ENCODE results near the gene SFXN3.
A peak's percentile ranks its signal among the peaks of the same experiment; 100 is the strongest.

SFXN3 gene

DNA sequence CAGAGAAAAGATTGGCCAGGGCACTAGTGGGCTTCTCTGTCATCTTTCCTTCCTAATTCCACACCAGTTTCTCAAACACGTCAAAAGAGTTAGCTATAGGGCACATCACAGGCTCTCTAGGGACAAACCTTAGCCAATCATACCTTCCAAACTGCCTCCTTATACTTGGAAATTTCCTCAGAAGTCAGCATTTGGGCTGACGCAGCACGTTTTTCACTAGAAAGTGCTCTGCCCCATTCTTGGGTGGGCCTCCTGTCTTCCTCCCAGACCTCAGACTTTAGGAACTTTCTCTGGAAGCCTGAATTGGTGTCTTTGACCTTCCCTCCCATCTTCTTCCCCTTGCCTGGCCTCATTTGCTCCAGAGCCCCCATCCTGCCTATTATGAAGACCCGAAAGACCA lies 11.1 kb downstream of the SFXN3 start:
- ATAC-seq = no peak
- TF ChIP-seq SNAI2 (CRISPR knock-in tag; IDR thresholded peaks at IDR 0.05) (no peak), GLIS3 (CRISPR knock-in tag; IDR thresholded peaks at IDR 0.05) (no peak), OSR1 (CRISPR knock-in tag; IDR thresholded peaks at IDR 0.05) (no peak), CSDC2 (CRISPR knock-in tag; IDR thresholded peaks at IDR 0.05) (no peak), ZNF70 (CRISPR knock-in tag; IDR thresholded peaks at IDR 0.05) (no peak), BACH2 (CRISPR knock-in tag; IDR thresholded peaks at IDR 0.05; ENCODE audit: borderline replicate concordance) (no peak), ZC3H10 (CRISPR knock-in tag; IDR thresholded peaks at IDR 0.05) (no peak), ZNF565 (CRISPR knock-in tag; conservative IDR thresholded peaks at IDR 0.05; ENCODE audit: low read depth) (no peak), ZFP3 (CRISPR knock-in tag; IDR thresholded peaks at IDR 0.05) (no peak), ZFP30 (CRISPR knock-in tag; IDR thresholded peaks at IDR 0.05) (no peak), TCF4 (CRISPR knock-in tag; IDR thresholded peaks at IDR 0.05; ENCODE audit: borderline replicate concordance) (no peak), ARNTL (CRISPR knock-in tag; IDR thresholded peaks at IDR 0.05; ENCODE audit: borderline replicate concordance, low read depth) (no peak), PPARA (CRISPR knock-in tag; IDR thresholded peaks at IDR 0.05; ENCODE audit: borderline replicate concordance) (no peak)
- TF ChIP-seq, protein P1, sequence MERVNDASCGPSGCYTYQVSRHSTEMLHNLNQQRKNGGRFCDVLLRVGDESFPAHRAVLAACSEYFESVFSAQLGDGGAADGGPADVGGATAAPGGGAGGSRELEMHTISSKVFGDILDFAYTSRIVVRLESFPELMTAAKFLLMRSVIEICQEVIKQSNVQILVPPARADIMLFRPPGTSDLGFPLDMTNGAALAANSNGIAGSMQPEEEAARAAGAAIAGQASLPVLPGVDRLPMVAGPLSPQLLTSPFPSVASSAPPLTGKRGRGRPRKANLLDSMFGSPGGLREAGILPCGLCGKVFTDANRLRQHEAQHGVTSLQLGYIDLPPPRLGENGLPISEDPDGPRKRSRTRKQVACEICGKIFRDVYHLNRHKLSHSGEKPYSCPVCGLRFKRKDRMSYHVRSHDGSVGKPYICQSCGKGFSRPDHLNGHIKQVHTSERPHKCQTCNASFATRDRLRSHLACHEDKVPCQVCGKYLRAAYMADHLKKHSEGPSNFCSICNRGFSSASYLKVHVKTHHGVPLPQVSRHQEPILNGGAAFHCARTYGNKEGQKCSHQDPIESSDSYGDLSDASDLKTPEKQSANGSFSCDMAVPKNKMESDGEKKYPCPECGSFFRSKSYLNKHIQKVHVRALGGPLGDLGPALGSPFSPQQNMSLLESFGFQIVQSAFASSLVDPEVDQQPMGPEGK (CRISPR knock-in tag; IDR thresholded peaks at IDR 0.05; ENCODE audit: borderline replicate concordance) = no peak
- TF ChIP-seq, protein P2, sequence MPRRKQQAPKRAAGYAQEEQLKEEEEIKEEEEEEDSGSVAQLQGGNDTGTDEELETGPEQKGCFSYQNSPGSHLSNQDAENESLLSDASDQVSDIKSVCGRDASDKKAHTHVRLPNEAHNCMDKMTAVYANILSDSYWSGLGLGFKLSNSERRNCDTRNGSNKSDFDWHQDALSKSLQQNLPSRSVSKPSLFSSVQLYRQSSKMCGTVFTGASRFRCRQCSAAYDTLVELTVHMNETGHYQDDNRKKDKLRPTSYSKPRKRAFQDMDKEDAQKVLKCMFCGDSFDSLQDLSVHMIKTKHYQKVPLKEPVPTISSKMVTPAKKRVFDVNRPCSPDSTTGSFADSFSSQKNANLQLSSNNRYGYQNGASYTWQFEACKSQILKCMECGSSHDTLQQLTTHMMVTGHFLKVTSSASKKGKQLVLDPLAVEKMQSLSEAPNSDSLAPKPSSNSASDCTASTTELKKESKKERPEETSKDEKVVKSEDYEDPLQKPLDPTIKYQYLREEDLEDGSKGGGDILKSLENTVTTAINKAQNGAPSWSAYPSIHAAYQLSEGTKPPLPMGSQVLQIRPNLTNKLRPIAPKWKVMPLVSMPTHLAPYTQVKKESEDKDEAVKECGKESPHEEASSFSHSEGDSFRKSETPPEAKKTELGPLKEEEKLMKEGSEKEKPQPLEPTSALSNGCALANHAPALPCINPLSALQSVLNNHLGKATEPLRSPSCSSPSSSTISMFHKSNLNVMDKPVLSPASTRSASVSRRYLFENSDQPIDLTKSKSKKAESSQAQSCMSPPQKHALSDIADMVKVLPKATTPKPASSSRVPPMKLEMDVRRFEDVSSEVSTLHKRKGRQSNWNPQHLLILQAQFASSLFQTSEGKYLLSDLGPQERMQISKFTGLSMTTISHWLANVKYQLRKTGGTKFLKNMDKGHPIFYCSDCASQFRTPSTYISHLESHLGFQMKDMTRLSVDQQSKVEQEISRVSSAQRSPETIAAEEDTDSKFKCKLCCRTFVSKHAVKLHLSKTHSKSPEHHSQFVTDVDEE (CRISPR knock-in tag; IDR thresholded peaks at IDR 0.05) = no peak
- TF ChIP-seq, protein P3, sequence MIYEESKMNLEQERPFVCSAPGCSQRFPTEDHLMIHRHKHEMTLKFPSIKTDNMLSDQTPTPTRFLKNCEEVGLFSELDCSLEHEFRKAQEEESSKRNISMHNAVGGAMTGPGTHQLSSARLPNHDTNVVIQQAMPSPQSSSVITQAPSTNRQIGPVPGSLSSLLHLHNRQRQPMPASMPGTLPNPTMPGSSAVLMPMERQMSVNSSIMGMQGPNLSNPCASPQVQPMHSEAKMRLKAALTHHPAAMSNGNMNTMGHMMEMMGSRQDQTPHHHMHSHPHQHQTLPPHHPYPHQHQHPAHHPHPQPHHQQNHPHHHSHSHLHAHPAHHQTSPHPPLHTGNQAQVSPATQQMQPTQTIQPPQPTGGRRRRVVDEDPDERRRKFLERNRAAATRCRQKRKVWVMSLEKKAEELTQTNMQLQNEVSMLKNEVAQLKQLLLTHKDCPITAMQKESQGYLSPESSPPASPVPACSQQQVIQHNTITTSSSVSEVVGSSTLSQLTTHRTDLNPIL (CRISPR knock-in tag; IDR thresholded peaks at IDR 0.05; ENCODE audit: low read depth) = no peak
- TF ChIP-seq, protein P4, sequence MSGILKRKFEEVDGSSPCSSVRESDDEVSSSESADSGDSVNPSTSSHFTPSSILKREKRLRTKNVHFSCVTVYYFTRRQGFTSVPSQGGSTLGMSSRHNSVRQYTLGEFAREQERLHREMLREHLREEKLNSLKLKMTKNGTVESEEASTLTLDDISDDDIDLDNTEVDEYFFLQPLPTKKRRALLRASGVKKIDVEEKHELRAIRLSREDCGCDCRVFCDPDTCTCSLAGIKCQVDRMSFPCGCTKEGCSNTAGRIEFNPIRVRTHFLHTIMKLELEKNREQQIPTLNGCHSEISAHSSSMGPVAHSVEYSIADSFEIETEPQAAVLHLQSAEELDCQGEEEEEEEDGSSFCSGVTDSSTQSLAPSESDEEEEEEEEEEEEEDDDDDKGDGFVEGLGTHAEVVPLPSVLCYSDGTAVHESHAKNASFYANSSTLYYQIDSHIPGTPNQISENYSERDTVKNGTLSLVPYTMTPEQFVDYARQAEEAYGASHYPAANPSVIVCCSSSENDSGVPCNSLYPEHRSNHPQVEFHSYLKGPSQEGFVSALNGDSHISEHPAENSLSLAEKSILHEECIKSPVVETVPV (CRISPR knock-in tag; IDR thresholded peaks at IDR 0.05) = no peak

DNA sequence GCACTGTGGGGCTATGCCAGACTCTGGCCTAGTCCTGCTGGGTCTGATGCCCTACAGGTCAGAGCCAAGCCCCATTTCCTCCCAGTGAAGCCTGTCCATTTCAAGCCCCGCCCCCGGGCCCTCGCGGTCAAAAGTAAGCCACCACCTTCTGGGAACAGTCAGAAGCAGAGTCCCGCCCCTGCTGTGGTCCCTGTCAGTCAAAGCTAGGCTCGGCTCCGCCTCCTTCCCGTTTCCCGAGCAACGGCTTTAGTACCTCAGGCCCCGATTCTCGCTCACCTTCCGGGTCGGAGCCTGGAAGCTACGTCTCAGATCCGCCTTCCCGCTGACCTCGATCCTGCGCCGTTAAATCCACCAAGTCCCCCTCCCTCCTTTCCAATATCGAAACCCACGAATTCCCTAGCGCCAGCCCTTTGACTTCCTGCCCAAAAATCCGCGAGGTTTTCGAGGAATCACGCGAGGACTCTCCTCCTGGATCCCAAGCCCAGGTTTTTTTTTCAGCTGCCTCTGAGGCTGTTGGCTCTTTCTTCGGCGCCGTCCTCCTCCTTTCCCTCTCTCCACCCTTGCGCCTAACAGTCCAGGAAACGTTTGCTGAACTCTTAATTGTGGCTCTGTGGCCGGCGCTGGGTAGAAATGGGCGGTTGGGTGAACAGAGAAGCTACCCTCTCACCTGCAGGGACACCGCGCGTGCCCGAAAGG lies 11.8 kb downstream of the SFXN3 start:
- peak; percentile 92 for ATAC-seq
- TF ChIP-seq, protein P2 (CRISPR knock-in tag; IDR thresholded peaks at IDR 0.05) = no peak
- TF ChIP-seq, protein P4 (CRISPR knock-in tag; IDR thresholded peaks at IDR 0.05) = no peak
- TF ChIP-seq GLIS3 (CRISPR knock-in tag; IDR thresholded peaks at IDR 0.05) (no peak), ESRRG (CRISPR knock-in tag; IDR thresholded peaks at IDR 0.05) (no peak), OSR1 (CRISPR knock-in tag; IDR thresholded peaks at IDR 0.05) (no peak), RARB (CRISPR knock-in tag; IDR thresholded peaks at IDR 0.05) (no peak), ARNTL (CRISPR knock-in tag; IDR thresholded peaks at IDR 0.05; ENCODE audit: borderline replicate concordance, low read depth) (no peak), BACH2 (CRISPR knock-in tag; IDR thresholded peaks at IDR 0.05; ENCODE audit: borderline replicate concordance) (no peak), TCF4 (CRISPR knock-in tag; IDR thresholded peaks at IDR 0.05; ENCODE audit: borderline replicate concordance) (no peak), ZFP30 (CRISPR knock-in tag; IDR thresholded peaks at IDR 0.05) (no peak), ZNF70 (CRISPR knock-in tag; IDR thresholded peaks at IDR 0.05) (no peak), ZNF565 (CRISPR knock-in tag; conservative IDR thresholded peaks at IDR 0.05; ENCODE audit: low read depth) (no peak), CSDC2 (CRISPR knock-in tag; IDR thresholded peaks at IDR 0.05) (no peak), ZC3H10 (CRISPR knock-in tag; IDR thresholded peaks at IDR 0.05) (no peak)
- TF ChIP-seq, protein P5, sequence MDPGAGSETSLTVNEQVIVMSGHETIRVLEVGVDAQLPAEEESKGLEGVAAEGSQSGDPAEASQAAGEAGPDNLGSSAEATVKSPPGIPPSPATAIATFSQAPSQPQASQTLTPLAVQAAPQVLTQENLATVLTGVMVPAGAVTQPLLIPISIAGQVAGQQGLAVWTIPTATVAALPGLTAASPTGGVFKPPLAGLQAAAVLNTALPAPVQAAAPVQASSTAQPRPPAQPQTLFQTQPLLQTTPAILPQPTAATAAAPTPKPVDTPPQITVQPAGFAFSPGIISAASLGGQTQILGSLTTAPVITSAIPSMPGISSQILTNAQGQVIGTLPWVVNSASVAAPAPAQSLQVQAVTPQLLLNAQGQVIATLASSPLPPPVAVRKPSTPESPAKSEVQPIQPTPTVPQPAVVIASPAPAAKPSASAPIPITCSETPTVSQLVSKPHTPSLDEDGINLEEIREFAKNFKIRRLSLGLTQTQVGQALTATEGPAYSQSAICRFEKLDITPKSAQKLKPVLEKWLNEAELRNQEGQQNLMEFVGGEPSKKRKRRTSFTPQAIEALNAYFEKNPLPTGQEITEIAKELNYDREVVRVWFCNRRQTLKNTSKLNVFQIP (CRISPR knock-in tag; IDR thresholded peaks at IDR 0.05; ENCODE audit: borderline replicate concordance, low read depth) = no peak
- TF ChIP-seq, protein P3 (CRISPR knock-in tag; IDR thresholded peaks at IDR 0.05; ENCODE audit: low read depth) = no peak
